Loucy (cell line): Measurements from ENCODE around the gene GAB2.

Experiments
- H2AFZ ChIP-seq: fragments of 200-600 bp; sonication (generic); 2 replicates; pipeline ENCODE4 v1.6.0; 2016; ENCODE audit warnings: antibody characterized with exemption, mild to moderate bottlenecking, low read length, moderate library complexity
- H3F3A ChIP-seq: fragments of 200-600 bp; 2 replicates; pipeline ENCODE4 v1.6.0; 2016; ENCODE audit warnings: antibody characterized with exemption, low read depth, mild to moderate bottlenecking
- H3K27me3 ChIP-seq: fragments of 200-600 bp; sonication (generic); 2 replicates; pipeline ENCODE4 v1.6.1; 2014; ENCODE audit warnings: low read length, mild to moderate bottlenecking; ENCODE audit not compliant: insufficient read depth, poor library complexity, severe bottlenecking
- H3K36me3 ChIP-seq: fragments of 200-600 bp; sonication (generic); 2 replicates; pipeline ENCODE4 v1.6.1; 2016; ENCODE audit warnings: low read length; ENCODE audit not compliant: insufficient read depth
- H3K4me1 ChIP-seq: fragments of 200-600 bp; sonication (generic); 2 replicates; pipeline ENCODE4 v1.5.1; 2014; ENCODE audit warnings: low read length, mild to moderate bottlenecking; ENCODE audit not compliant: insufficient read depth, poor library complexity, severe bottlenecking
- H3K4me2 ChIP-seq: fragments of 200-600 bp; sonication (generic); 2 replicates; pipeline ENCODE4 v1.6.0; 2014; ENCODE audit warnings: antibody characterized with exemption, low read length, low read depth, mild to moderate bottlenecking; ENCODE audit not compliant: poor library complexity, severe bottlenecking
- H3K4me3 ChIP-seq: fragments of 200-600 bp; sonication (generic); 2 replicates; pipeline ENCODE4 v1.5.1; 2014; ENCODE audit warnings: low read length, mild to moderate bottlenecking, mixed read lengths; ENCODE audit not compliant: poor library complexity, severe bottlenecking
- H3K79me2 ChIP-seq: fragments of 200-600 bp; sonication (generic); 2 replicates; pipeline ENCODE4 v1.6.1; 2014; ENCODE audit warnings: low read length; ENCODE audit not compliant: insufficient read depth
- H3K9ac ChIP-seq: fragments of 200-600 bp; sonication (generic); 2 replicates; pipeline ENCODE4 v1.6.0; 2014; ENCODE audit warnings: mild to moderate bottlenecking, low read depth, low read length, moderate library complexity; ENCODE audit not compliant: poor library complexity, severe bottlenecking
- H3K9me2 ChIP-seq: fragments of 200-600 bp; sonication (generic); replicated peaks from 2 replicates; pipeline ENCODE4 v1.6.1; 2016; ENCODE audit warnings: low read depth, low read length, mixed read lengths
- H3K9me3 ChIP-seq: fragments of 200-600 bp; sonication (generic); 2 replicates; pipeline ENCODE4 v1.6.1; 2014; ENCODE audit warnings: mild to moderate bottlenecking, antibody characterized with exemption, low read length, low read depth; ENCODE audit not compliant: insufficient read depth
- H4K20me1 ChIP-seq: fragments of 200-600 bp; sonication (generic); 2 replicates; pipeline ENCODE4 v1.6.0; 2014; ENCODE audit warnings: antibody characterized with exemption, low read length, mild to moderate bottlenecking; ENCODE audit not compliant: insufficient read depth, poor library complexity, severe bottlenecking
- EZH2phosphoT487 ChIP-seq: fragments of 200-600 bp; IDR thresholded peaks from 2 replicates; pipeline ENCODE4 v1.6.1; 2018; ENCODE audit warnings: antibody characterized with exemption, mild to moderate bottlenecking, moderate library complexity, borderline replicate concordance
- TF ChIP-seq, protein P1 (sequence below): fragments of 200-600 bp; sonication (generic); conservative IDR thresholded peaks from 2 replicates; pipeline ENCODE4 v1.5.1; 2014; ENCODE audit warnings: mild to moderate bottlenecking, antibody characterized with exemption, low read length

The GAB2 gene

DNA sequence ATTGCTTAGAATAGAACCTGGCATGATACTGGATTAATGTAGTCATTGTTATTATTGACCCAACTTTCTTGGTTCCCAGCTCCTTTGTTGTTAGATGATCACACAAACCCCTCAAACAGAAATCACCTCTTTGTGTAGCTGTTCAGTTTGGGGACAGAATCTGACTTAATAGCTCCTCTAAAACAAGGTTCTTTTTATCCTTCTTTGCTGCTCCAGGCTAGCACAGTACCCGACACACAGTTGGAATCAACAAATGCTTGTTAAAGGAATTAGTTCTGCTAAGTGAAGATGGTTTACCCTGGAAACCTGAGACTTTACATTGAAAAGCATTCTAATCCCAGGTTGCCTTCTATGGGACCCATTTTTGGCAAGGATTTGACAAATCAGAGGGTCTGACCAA, 43.9 kb downstream of the GAB2 start:
- TF ChIP-seq, protein P1, sequence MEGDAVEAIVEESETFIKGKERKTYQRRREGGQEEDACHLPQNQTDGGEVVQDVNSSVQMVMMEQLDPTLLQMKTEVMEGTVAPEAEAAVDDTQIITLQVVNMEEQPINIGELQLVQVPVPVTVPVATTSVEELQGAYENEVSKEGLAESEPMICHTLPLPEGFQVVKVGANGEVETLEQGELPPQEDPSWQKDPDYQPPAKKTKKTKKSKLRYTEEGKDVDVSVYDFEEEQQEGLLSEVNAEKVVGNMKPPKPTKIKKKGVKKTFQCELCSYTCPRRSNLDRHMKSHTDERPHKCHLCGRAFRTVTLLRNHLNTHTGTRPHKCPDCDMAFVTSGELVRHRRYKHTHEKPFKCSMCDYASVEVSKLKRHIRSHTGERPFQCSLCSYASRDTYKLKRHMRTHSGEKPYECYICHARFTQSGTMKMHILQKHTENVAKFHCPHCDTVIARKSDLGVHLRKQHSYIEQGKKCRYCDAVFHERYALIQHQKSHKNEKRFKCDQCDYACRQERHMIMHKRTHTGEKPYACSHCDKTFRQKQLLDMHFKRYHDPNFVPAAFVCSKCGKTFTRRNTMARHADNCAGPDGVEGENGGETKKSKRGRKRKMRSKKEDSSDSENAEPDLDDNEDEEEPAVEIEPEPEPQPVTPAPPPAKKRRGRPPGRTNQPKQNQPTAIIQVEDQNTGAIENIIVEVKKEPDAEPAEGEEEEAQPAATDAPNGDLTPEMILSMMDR: no peak
- no peak for TF ChIP-seq EZH2phosphoT487
- Histone ChIP-seq H3K36me3 (no peaks in the 10 kb centered on the region), H3K27me3 (no peaks in the 10 kb centered on the region), H2AFZ (no peak overlapping the region), H3K79me2 (no peaks in the 10 kb centered on the region), H3K9me2 (no peaks in the 10 kb centered on the region), H3K4me1 (no peaks in the 10 kb centered on the region), H3K4me3 (no peak overlapping the region), H3K4me2 (no peak overlapping the region), H3F3A (no peaks in the 10 kb centered on the region), H4K20me1 (no peaks in the 10 kb centered on the region), H3K9ac (no peak overlapping the region), H3K9me3 (no peaks in the 10 kb centered on the region)

DNA sequence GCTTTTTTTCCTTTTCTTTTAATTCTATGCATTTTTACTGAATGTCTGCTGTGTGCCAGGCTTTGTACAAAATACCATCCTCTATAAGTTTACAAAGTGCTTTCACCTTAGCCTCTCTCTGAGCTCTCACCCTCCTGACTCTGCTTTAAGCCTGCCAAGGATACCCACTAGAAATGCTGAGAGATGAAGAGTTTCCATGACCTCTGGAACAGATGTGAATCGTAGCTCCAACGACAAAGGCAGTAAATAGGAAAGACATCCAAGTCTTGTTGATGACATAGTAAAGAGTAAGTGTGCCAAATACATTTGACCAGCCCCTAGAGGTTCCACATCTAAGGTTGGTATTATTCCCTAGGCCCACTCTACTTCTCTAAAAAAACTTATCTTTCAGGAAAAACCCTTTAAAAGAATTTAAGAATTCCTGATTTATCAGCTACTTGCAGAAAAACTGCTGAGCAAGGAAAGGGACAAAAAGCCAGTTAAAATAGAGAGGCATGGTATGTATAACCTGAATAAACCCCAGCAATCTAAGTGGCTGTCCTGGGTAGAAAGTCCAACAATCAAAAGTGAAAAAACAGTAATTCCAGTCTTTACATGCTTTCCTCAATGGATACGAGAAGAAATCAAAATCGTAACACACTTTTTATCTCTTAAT, 45.4 kb downstream of the GAB2 start:
- TF ChIP-seq EZH2phosphoT487: no peak
- TF ChIP-seq, protein P1: no peak
- H3K9me3 ChIP-seq: no peaks in the 10 kb centered on the region
- no peaks in the 10 kb centered on the region for H3K4me1 ChIP-seq
- H3K9me2 ChIP-seq: no peaks in the 10 kb centered on the region
- H3K79me2 ChIP-seq: no peaks in the 10 kb centered on the region
- no peaks in the 10 kb centered on the region for H3K36me3 ChIP-seq
- H3K9ac ChIP-seq: no peak overlapping the region
- H2AFZ ChIP-seq: no peak overlapping the region
- no peak overlapping the region for H3K4me2 ChIP-seq
- no peaks in the 10 kb centered on the region for H4K20me1 ChIP-seq
- H3K27me3 ChIP-seq: no peaks in the 10 kb centered on the region
- H3K4me3 ChIP-seq: no peak overlapping the region
- H3F3A ChIP-seq: no peaks in the 10 kb centered on the region

DNA sequence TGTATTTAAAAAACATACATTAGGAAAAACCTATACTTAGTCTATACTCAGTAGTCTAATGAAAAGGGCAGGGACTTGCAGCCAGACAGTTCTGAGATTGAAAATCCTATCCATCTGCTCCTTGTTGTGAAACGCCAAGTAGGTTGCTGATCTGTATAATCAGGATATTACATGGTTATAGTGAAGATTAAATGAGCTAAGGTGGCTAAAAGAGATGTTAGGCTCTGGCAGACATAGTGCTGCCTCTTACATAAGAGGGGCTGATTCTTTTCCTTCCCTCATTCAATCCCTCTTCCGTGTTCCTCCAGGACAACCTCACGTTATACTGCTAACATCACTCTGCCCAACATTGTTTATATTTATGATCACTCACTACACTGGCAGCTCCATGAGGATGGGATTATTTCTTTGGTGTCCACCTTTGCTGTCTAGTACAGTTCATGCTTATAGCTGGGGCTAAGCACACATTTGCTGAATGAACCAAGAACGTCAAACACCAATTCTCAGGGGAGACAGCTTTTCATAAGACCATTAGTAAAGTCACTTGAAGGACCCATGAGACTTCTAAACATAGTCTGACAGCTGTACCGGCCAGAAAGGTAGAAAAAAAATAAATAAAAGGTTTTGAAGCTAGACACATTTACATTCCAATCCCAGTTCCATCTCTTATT, 46.3 kb downstream of the GAB2 start:
- Histone ChIP-seq H3K4me2 (no peak overlapping the region), H3K9ac (no peak overlapping the region), H3K79me2 (no peaks in the 10 kb centered on the region)

More for the DNA sequence above, 46.3 kb downstream of the GAB2 start:
- no peaks in the 10 kb centered on the region for H3K4me1 ChIP-seq
- TF ChIP-seq, protein P1: no peak
- no peak for TF ChIP-seq EZH2phosphoT487
- H3F3A ChIP-seq: no peaks in the 10 kb centered on the region
- no peaks in the 10 kb centered on the region for H4K20me1 ChIP-seq
- H3K36me3 ChIP-seq: no peaks in the 10 kb centered on the region
- H3K9me3 ChIP-seq: no peaks in the 10 kb centered on the region
- H3K4me3 ChIP-seq: no peak overlapping the region
- no peaks in the 10 kb centered on the region for H3K27me3 ChIP-seq
- H3K9me2 ChIP-seq: no peaks in the 10 kb centered on the region
- H2AFZ ChIP-seq: no peak overlapping the region
